ENCODE results near the gene IL4. TPM values are rescaled to one million over a fixed set of nuclear protein-coding genes. Genes with fewer than 3 reads are reported as not detected.

IL4 gene
- total and polyA plus RNA-seq, 2 of the 13 experiments (the other 11 are each of a cell fraction or from before 2014, with no cell fraction given) = not detected

Other genes starting within 250 kb of the IL4 start
- gene IRF1, start 183.2 kb upstream of the IL4 start, total RNA-seq (2016; rRNA removed; fragmentation: Illumina TruSeq; extraction: Trizol) = 5.8 and 8.8 TPM in 2 replicates
- gene IRF1, start 183.2 kb upstream of the IL4 start, polyA plus RNA-seq (2011; rRNA removed) = 4.1 and 4.4 TPM in 2 replicates
- gene IL5, start 130.5 kb upstream of the IL4 start, total RNA-seq (2016; rRNA removed; fragmentation: Illumina TruSeq; extraction: Trizol) = not detected in 2 replicates
- not detected in 2 replicates for gene IL5, start 130.5 kb upstream of the IL4 start, polyA plus RNA-seq (2011; rRNA removed)
- gene RAD50, start 117.0 kb upstream of the IL4 start, total RNA-seq (2016; rRNA removed; fragmentation: Illumina TruSeq; extraction: Trizol) = 23.4 and 40.1 TPM in 2 replicates
- gene RAD50, start 117.0 kb upstream of the IL4 start, polyA plus RNA-seq (2011; rRNA removed) = 13.6 and 19.2 TPM in 2 replicates
- not detected in 2 replicates for gene IL13, start 15.8 kb upstream of the IL4 start, total RNA-seq (2016; rRNA removed; fragmentation: Illumina TruSeq; extraction: Trizol)
- gene IL13, start 15.8 kb upstream of the IL4 start, polyA plus RNA-seq (2011; rRNA removed) = 0.05 TPM in 1 of 2 replicates, not detected in the other
- gene KIF3A, start 63.6 kb downstream of the IL4 start, total RNA-seq (2016; rRNA removed; fragmentation: Illumina TruSeq; extraction: Trizol) = 8.4 and 11.3 TPM in 2 replicates
- 2.3 TPM in 2 replicates for gene KIF3A, start 63.6 kb downstream of the IL4 start, polyA plus RNA-seq (2011; rRNA removed)
- gene CCNI2, start 73.4 kb downstream of the IL4 start, total RNA-seq (2016; rRNA removed; fragmentation: Illumina TruSeq; extraction: Trizol) = not detected in 2 replicates
- gene CCNI2, start 73.4 kb downstream of the IL4 start, polyA plus RNA-seq (2011; rRNA removed) = 0.03 TPM in 1 of 2 replicates, not detected in the other
- gene SEPTIN8, start 103.2 kb downstream of the IL4 start, total RNA-seq (2016; rRNA removed; fragmentation: Illumina TruSeq; extraction: Trizol) = 49.9 and 50.7 TPM in 2 replicates
- gene SEPTIN8, start 103.2 kb downstream of the IL4 start, polyA plus RNA-seq (2011; rRNA removed) = 41.4 and 52.4 TPM in 2 replicates
- 1.9 and 2.0 TPM in 2 replicates for gene SOWAHA, start 139.3 kb downstream of the IL4 start, total RNA-seq (2016; rRNA removed; fragmentation: Illumina TruSeq; extraction: Trizol)
- 0.82 and 0.95 TPM in 2 replicates for gene SOWAHA, start 139.3 kb downstream of the IL4 start, polyA plus RNA-seq (2011; rRNA removed)
- gene SHROOM1, start 156.7 kb downstream of the IL4 start, total RNA-seq (2016; rRNA removed; fragmentation: Illumina TruSeq; extraction: Trizol) = 8.9 and 18.2 TPM in 2 replicates
- gene SHROOM1, start 156.7 kb downstream of the IL4 start, polyA plus RNA-seq (2011; rRNA removed) = 25.7 and 34.5 TPM in 2 replicates
- 0.07 and 0.38 TPM in 2 replicates for gene GDF9, start 192.5 kb downstream of the IL4 start, total RNA-seq (2016; rRNA removed; fragmentation: Illumina TruSeq; extraction: Trizol)
- gene GDF9, start 192.5 kb downstream of the IL4 start, polyA plus RNA-seq (2011; rRNA removed) = 0.33 and 0.50 TPM in 2 replicates
- gene UQCRQ, start 192.7 kb downstream of the IL4 start, total RNA-seq (2016; rRNA removed; fragmentation: Illumina TruSeq; extraction: Trizol) = 575 and 610 TPM in 2 replicates
- 237 and 257 TPM in 2 replicates for gene UQCRQ, start 192.7 kb downstream of the IL4 start, polyA plus RNA-seq (2011; rRNA removed)
- gene LEAP2, start 199.7 kb downstream of the IL4 start, total RNA-seq (2016; rRNA removed; fragmentation: Illumina TruSeq; extraction: Trizol) = 19.8 and 23.9 TPM in 2 replicates
- 51.9 and 70.9 TPM in 2 replicates for gene LEAP2, start 199.7 kb downstream of the IL4 start, polyA plus RNA-seq (2011; rRNA removed)

All from HepG2 (cell line).